ENCODE results near the gene MYOT.
"Not testable (repeated sequence)": the region's sequence is repeated elsewhere in the genome, so short reads cannot be mapped to it uniquely, and the experiment has no call there.

MYOT gene

DNA sequence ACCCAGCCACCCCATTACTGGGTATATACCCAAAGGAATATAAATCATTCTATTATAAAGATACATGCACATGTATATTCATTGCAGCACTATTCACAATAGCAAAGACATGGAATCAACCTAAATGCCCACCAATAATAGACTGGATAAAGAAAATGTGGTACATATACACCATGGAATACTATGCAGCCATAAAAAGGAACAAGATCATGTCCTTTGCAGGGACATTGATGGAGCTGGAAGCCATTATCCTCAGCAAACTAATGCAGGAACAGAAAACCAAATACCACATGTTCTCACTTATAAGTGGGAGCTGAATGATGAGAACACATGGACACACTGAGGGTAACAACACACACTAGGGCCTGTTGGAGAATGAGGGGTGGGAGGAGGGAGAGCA, 14.5 kb upstream of the MYOT start:
- DNase-seq (ENCODE audit: low read depth in 2 of 2, low spot score in 1 of 2): not testable (repeated sequence)

DNA sequence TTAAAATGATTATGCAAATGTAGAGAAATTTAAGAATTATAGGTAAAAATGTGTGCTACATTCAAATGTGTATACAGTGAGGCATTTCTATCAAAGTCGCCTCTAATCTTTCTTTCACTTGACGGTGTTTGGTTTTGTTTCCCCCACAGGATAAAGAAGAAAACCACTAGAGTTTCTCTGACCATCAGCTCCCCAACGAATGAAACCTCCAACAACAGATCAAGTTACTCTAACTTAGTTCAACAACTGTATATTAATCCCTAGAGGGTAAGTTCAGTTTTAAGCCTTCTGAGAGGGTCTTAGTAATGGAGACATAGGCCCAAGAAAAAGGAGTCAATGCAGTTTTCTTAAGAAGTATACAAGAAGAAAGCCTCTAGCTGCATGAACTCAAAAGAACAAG, 11.5 kb upstream of the MYOT start:
- no peak for DNase-seq (ENCODE audit: low read depth in 2 of 2, low spot score in 1 of 2)

DNA sequence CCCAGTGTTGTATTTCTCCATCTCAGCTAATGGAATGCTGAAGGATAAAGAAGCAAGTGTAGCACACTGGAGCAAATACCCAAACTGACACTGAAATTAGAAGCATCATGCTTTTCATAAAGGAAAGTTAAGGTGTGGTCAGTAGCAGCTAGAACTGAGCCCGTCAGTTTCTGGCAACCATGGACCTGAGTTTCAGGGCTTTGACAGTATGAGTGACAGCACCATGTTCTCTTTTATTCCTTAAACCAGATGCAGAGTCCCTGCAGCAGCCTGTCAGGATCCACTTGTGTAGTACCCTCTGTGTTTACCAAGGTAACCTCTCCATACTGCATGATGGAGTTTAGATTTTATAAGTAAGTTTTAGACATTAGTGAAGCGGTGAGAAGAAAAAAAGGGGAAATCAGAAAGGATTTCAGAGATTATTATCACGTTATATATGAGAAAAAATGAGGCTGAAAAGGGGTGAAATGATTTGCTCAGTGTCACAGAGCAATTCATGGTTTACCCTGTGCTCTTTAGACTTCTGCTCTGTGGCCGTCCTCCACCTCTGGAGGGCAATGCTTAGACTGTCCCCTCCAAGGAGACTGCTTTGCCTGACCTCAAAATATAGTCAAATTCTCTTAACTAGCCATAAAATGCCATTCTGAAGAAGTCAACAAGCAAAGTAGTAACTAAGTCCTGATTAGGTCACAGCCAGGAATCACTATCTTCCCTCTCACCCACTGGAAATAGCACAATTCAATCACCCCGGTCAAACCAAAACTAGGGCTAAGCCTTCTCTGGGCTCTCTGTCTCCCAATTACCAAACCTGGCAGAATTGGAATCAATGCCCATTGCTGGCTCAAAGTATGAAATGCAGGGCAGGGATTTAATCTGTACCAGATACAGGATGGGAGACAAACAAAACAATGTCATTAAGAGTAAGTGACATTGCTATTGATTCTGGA, 10.5 kb upstream of the MYOT start:
- DNase-seq (ENCODE audit: low read depth in 2 of 2, low spot score in 1 of 2): no peak

DNA sequence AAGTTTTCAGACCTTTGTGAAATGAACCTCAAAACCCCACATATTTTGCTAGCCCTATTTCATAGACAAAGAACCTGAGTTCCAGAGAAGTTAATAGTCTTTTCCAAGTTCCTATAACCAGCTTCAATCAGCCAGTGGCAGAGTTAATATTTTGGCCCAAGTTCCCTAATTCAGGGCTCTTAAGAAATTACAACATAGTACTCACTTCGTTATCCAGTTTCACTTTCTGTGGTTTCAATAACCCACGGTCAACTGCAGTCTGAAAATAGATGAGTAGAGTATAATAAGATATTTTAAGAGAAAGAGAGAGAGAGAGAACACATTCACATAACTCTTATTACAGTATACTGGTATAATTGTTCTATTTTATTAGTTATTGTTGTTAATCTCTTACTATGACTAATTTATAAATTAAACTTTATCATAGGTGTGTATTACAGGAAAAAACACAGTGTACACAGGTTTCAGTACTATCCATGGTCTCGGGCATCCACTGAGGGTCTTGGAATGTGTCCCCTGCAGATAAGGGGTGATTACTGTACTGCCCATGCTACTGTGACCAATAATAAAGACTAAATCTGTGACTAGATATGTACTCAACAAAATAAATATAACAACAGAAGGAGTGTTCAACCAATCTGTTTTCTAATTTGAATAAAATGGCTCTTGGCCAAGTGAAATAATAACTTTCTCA, 9.3 kb upstream of the MYOT start:
- DNase-seq (ENCODE audit: low read depth in 2 of 2, low spot score in 1 of 2): no peak

DNA sequence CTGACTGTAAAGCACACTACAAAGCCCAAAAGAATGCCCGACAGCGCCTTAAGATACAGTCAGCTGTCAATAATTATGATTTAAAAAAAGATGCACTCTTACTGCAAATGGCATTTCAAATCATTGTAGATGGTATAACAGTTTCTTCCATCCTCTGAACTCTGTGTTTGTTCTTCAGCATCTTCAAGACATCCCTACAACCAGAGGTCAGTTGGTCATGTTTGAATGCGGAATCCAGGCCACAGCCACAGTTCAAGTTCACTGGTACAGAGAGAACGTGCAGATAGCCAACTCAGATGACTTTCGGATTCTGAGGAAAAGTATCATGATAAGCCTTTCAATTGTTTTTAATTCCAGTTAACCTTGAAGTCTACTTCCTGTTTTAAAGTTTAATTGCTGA, 8.7 kb upstream of the MYOT start:
- DNase-seq (ENCODE audit: low read depth in 2 of 2, low spot score in 1 of 2): no peak

DNA sequence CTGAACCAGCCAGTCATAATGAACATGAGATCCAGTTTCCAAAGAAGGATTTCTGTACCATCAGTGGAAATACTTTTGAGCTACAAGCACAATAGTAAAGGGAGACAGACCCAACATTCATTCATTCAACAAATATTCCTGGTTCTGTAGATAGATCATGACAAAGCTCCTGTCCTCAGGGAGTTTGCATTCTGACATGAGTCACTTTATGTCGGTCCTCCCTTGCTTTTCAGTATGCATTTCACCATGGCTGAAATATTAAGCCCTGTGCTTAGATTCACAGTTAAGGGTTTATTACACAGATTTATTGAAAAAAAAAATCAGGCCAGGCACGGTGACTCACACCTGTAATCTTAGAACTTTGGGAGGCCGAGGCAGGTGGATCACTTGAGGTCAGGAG, 5.4 kb upstream of the MYOT start:
- DNase-seq (ENCODE audit: low read depth in 2 of 2, low spot score in 1 of 2): no peak

DNA sequence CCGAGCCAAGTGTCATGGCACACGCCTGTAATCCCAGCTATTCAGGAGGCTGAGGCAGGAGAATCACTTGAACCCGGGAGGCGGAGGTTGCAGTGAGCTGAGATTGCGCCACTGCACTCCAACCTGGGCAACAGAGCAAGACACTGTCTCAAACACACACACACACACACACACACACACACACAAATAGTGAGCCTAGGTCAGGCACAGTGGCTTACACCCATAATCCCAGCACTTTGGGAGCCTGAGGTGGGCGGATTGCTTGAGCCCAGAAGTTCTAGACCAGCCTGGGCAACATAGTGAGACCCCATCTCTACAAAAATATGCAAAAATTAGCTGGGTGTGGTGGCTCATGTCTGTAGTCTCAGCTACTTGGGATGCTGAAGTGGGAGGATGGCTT, 4.0 kb upstream of the MYOT start:
- not testable (repeated sequence) for DNase-seq (ENCODE audit: low read depth in 2 of 2, low spot score in 1 of 2)

DNA sequence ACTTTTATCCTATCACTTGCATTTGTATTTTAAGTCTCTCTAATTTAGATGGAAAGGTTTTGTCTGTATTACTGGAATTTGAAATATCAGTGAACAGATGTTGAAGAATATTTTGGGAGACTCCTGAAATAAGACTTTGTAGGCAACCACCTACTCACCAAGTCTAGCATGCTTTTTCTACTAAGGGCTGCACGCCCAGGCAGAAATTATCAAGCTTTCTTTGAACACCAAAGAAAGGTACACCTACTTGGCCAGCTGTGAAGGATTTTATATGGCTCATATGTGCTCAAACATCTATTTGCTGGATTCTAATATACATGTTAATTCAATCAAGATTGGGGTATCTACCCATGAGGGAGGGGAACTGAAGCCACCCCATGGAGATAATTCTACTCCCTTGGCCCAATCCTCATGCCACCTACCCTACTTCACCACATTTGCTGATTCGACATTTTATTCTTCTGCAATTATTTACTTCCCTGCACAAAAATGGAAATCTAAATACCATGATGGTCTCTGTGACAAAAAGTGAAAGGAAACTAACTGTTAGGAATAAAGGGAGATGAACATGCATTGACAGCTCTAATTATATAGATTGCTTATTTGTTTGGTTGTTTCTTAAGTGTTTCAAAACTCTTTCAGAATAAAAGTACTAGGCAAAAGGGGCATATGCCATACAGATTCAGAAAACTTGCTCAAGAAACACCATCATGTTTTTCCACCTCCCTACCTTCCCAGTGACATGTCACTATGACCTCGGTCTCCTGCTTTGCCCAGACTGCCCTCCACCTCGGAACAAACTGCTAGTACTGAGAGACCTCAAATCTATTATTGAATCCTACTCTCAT, 895 bp upstream of the MYOT start:
- no peak for DNase-seq (ENCODE audit: low read depth in 2 of 2, low spot score in 1 of 2)

DNA sequence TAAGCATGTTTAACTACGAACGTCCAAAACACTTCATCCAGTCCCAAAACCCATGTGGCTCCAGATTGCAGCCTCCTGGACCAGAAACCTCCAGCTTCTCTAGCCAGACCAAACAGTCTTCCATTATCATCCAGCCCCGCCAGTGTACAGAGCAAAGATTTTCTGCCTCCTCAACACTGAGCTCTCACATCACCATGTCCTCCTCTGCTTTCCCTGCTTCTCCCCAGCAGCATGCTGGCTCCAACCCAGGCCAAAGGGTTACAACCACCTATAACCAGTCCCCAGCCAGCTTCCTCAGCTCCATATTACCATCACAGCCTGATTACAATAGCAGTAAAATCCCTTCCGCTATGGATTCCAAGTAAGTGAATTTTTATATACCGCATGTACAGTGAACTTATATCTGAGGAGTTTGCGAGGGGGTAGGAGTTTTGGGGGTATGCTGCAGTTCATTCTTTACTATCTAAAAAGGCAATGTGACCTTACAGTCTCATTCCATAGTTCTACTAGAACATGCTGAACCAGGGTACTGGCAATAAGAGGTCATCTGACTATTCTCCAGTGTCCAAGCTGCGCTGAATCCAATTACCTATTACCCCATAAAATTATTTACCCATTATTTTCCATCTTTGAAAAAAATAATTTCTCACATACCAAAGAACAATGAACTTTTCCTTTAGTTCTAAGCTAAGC, 3.1 kb downstream of the MYOT start:
- no peak for DNase-seq (ENCODE audit: low read depth in 2 of 2, low spot score in 1 of 2)

DNA sequence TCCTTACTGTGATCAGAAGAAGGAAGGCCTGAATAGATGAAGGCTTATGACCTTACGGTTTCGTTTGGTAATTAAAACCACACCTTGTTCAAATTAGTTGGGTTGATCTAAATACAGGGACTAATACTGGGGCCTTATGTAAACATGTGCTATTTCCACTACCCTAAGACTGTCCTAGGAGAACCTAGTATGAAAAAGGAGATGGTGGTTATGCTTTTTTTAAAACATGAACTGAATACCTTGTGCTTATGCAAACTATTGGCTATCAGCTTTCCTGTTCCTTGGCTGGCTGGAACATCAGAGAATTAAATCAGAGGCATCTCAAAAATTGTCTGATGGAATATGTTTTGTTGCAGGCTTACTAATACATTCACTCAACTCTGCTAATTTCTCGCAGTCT, 3.9 kb downstream of the MYOT start:
- DNase-seq (ENCODE audit: low read depth in 2 of 2, low spot score in 1 of 2): no peak

DNA sequence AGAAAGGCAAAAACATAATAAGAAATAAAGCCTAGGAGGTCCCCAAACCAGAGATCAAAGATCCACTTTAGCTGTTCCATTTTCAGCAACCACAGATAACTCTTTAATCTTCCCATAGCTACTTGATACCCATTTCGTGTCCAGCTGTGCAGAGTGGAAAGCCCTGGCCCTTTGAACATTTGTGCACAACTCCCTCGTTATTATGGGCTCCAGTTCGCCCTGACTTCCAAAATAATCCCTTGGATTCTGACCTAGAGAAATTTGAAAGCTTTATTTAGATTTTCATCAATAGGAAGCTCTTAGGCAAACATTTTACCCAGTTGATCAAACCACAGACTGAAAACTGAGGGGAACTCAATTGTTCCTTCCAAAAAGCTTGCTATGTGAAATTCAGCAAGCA, 4.8 kb downstream of the MYOT start:
- no peak for DNase-seq (ENCODE audit: low read depth in 2 of 2, low spot score in 1 of 2)

DNA sequence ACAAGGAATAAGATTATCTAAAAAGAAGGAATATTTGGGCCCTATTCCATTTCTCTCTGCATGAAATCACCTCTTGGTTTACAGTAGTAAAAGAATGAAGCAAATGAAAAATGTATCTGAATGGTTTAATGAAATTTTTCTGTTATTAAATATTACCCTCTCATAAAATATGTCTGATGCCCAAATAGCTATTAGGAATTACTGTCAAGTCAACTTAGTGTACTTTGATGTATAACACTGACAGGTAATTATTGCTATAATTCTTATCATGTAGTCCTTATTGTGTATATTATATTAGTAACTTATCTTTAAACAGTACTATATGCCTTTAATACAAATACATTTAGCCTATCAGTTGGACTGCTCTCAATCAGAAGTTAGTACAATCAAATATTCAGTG, 8.4 kb downstream of the MYOT start:
- no peak for DNase-seq (ENCODE audit: low read depth in 2 of 2, low spot score in 1 of 2)

DNA sequence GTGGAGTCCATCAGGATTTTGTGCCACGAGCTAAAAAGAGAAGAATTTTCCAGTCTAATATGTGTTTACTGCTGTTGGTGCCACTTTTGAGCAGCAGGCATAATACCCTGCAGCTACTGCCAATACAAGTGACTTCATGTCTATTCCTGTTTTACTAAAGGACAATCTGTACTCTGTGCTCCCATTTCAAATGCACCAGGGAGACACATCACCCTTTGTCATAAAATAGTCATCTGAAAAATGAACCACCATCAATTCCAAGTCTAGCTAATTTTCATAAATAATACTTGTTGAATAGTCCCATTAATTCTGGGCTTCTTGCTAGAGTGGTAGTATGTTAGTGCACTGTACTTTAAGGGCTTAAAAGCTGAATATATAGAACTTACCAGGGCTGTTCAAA, 12.7 kb downstream of the MYOT start:
- no peak for DNase-seq (ENCODE audit: low read depth in 2 of 2, low spot score in 1 of 2)

DNA sequence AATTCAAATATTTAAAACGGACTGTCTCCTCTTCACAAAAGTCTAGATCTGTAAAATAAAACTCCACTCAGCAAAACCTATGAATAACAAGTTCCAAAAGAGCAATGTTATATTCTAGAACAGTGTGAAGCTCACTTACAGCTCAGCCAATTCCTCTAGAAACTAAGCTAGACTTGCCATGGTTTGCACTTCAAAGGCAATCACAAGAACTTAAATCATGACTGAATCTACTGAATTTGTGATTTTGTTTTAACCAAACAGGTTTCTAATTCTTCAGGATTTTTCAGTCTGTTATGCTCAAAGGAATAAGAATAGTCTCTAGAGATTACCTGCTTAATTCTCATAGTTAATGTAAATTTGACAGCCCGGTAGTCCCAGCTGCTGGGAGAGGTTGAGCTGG, 20.2 kb downstream of the MYOT start:
- no peak for DNase-seq (ENCODE audit: low read depth in 2 of 2, low spot score in 1 of 2)

DNA sequence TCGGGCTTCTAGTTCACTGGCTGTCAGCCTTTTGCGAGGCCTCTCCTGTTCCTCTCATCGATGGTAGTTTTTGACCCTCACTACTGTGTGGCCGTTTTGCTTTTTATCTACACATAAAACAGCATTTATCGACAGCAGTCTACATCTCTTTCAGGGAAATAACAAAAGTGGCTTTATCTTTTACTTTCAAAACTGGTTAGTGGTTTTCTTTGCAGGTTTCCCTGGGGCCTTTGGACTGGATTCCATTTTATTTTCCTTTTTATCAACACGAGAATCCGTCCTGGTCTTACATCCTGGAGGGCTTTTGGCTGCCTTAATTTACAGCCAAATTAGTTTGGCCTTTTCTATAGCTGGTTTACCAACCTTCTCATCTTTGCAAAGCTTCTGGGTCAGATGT, 20.8 kb downstream of the MYOT start:
- DNase-seq (ENCODE audit: low read depth in 2 of 2, low spot score in 1 of 2): no peak

DNA sequence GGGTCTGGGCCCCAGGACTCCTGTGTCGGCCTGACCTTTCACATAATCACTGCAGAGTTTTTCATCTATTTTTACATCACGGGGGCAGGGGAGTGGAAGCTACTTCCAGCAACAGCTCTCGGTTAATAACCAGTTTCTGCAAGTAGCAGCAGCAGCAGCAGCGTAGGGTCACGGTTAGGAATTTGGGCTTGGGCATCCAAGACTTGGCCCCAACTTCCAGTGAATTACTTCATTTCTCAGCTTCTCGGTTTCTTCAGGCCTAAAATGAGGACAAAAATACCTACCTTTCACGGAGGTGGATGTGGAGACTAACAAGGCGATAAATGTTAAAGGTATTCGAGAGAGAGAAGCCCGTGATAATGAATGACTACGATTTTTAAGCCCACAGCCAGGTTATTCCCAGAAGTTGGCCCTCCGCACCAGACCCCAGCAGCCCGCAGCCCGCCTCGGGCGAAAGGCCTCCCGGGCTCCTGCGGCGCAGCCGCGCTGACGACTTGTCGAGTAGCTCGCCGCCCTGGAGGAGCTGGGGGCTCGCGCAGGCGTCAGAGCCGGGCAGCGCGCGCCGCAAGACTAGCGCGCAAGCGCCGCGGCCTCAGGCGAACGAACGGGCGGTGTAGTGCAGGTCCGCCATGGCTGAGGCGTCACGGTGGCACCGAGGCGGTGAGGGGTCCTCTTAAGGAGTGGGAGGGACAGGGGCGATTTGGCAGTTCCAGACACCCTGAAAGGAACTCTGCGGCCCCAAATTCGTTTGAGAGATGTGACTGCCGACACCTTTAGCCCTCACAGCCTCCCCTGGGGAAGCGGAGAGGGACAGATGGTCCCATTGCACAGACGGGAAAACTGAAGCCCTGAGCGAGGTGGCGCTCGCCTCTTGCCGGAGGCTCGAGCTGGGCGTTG, 21.5 kb downstream of the MYOT start, which contains the start of gene PKD2L2:
Gene PKD2L2, plus strand, starts transcription at position 595 of the 897 bp plus-strand sequence. Its CDS starts 35 bp downstream, at position 630.
- DNase-seq (ENCODE audit: low read depth in 2 of 2, low spot score in 1 of 2): peak; percentile 55 to 61

DNA sequence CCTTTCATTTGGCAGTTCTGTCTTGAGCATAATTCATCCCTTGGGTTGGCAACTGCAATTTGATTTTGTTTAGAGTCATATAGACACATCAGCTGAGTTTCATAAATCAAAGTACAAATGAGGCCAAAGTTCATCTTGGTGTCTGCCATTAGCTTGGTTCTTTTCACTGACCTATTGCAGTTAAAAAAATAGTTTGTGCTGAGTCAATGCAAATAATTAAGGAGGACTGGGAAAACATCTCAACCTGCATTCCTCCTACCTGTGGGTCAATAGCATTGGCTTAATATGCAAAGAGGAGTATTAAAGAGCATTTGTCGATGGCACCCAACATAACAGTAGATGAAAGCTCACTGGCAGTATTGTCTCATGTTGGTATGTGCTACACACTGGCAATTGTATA, 23.2 kb downstream of the MYOT start:
- DNase-seq (ENCODE audit: low read depth in 2 of 2, low spot score in 1 of 2): no peak

DNA sequence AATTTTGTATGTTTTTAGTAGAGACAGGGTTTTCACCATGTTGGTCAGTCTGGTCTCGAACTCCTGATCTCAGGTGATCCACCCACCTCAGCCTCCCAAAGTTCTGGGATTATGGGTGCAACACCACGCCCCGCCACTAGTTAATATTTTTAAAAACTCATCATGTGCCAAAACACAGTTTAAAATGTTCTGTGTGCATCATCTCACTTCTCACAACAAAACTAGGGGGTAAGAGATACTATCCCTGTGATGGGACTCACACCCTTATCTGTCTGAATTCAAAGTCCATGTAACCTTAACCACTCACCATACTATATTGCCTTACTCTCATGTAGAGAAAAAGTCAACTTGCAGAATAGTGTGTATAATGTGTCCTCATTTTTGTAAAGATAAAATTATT, 24.2 kb downstream of the MYOT start:
- DNase-seq (ENCODE audit: low read depth in 2 of 2, low spot score in 1 of 2): no peak

DNA sequence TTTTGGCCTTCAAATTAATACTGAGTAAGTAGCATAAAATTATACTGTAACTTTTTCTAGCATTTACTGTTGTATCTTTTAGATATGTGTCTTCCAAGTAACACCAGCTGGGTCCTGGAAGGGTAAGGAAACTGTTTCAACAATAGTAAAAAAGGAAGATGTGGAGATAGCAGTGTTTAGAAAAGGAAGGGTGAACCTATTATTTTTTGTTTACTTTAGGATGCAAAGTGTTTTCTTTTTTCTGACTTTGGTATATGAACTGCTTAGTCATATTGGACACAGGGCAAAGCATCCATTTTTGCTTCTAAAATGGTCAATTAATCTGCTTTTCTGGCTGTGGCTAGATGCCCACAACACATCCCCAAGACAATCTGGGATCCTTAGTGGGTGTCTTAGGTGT, 26.9 kb downstream of the MYOT start:
- DNase-seq (ENCODE audit: low read depth in 2 of 2, low spot score in 1 of 2): no peak

DNA sequence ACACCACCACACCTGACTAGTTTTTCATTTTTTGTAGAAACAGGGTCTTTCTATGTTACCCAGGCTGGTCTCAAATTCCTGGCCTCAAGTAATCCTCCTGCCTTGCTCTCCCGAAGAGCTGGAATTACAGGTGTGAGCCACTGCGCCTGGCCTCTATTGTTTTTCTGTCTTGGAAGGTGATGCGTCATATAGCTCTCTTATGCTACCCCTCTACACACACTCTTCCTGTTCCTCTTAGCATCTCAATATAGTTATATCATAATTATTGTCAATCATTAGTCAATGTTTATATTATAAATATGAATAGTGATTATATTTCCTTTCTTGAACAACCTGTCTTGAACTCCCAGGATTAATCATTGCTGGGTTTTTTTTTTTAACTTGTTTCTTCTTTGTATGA, 28.9 kb downstream of the MYOT start:
- DNase-seq (ENCODE audit: low read depth in 2 of 2, low spot score in 1 of 2): no peak

All from stimulated activated CD8-positive, alpha-beta memory T cell treated with anti-CD3 and anti-CD28 coated beads, Interleukin-4, amount 100 ng/mL, for 4 hours (primary cell).